HT1080 (cell line): ENCODE results near the gene PLBD2. TPM values are rescaled to one million over a fixed set of nuclear protein-coding genes. Genes with fewer than 3 reads are reported as not detected.

ENCODE experiments used
- DNase-seq: peaks from one replicate; pipeline ENCODE4 v3.0.0-alpha.2; 2015; ENCODE audit warnings: low read depth
- total RNA-seq: library from RNA; depleted of rRNA; stranded (reverse); fragments of >200 nt; shearing (Covaris generic); gene quantifications from 2 replicates; pipeline ENCODE4 v1.2.3, GENCODE V29; 2014

Gene PLBD2
- total RNA-seq, 1 experiment from 2014 or later = 11.7 TPM

DNA sequence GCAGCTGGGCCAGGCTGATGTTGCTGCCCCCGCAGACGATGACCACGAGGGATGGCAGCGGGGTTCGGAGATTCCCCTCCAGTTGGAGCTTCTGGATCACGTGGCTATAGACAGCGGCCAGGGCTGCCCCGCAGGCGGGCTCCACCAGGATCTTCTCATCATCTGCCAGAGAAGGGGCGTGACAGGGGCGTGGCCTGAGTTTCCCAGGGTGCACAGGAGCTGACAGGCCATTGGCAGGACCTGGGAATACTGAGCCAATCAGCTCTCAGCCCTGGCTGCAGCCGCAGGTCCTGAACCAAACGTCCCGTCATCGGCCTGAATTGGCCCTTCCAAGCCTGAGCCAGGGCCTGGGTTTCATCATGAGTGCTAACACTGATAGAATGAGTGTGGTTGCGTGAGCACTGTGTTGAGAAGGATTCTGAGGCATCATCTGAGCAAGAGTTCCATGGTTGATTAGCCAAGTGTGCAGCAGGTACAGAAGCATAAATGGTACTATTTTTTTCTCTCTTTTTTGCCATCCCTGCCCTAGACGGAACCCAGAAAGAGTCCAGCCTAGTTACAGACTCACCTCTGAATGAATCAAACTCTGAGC lies 34.7 kb downstream of the PLBD2 start:
- DNase-seq = no peak

DNA sequence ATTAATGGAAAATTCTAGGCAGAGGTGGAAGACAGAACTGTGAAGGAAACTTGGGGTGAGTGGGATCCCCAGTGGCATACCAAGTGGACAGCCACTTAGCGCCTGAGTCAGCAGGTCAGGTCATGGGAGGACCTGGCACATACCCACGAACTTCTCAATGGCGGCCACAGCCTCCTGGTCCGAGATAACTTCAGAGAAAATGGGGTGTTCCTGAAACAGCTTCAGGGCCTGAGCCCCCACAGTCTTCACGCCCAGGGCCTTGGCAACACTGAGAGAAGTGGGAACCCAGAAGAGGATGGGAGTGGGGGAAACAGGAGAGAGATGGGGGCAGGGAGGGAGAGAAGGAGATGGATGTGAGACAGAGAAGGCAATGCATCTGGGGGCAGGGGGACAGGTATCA lies 35.4 kb downstream of the PLBD2 start:
- no peak for DNase-seq

DNA sequence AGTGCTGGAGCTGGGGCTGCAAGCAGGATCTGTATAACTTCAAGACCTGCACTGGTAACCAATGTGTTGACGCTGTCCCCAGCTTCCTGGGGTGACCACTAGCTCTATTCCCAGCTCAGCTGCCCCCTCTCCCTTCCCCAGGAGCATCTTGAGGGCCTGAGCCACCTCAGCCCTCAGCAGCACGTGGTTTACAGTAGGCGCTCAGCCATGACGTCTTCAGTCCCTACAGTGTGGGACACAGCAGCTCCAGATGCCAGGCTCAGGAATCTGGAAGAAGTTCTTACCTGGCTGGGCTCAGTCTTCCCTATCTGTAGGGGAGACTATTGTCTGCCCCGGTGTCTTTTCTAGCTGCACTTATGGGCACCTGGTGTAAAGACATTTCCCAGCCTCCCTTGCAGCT lies 36.7 kb downstream of the PLBD2 start:
- no peak for DNase-seq

DNA sequence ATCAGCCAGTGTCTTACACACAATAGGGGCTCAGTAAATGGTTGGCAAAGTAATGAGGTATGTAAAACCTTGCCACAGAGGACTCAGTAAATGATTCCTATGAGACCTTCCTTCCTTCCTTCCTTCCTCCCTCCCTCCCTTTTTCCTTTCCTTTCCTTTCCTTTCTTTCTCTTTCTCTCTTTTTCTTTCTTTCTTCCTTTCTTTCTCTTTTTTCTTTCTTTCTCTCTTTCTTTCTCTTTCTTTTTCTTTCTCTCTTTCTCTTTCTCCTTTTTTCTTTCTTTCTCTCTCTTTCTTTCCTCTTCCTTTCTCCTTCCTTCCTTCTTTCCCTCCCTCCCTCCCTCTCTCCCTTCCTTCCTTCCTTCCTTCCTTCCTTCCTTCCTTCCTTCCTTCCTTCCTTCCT lies 37.8 kb downstream of the PLBD2 start:
- no peak for DNase-seq

DNA sequence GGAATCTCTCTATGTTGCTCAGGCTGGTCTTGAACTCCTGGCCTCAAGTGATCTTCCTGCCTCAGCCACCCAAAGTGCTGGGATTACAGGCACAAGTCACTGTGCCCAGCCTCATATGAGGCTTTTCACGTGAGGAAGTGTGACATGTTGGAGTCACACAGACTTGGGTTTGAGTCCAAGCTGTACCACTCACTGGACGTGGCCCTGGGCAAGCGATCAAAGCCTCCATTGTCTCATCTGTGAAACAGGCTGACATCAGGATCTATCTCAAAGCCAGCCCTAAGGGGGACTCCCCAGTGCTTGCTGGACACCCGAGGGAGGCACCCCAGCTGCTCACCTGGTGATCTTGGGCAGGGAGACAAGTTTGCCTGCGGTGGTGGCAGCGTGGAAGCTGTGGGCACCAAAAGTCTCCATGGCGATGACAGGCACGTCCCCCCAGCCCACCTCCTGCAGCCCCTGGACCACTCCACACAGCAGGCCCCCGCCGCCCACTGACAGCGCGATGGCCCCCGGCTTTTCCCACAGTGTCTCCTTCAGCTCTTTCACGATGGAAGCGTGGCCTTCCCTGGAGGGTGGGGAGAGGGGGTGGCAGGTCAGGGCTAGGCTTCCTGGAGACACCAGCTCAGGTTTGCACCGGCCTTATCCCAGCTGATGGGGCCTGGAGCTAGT lies 38.6 kb downstream of the PLBD2 start:
- no peak for DNase-seq

DNA sequence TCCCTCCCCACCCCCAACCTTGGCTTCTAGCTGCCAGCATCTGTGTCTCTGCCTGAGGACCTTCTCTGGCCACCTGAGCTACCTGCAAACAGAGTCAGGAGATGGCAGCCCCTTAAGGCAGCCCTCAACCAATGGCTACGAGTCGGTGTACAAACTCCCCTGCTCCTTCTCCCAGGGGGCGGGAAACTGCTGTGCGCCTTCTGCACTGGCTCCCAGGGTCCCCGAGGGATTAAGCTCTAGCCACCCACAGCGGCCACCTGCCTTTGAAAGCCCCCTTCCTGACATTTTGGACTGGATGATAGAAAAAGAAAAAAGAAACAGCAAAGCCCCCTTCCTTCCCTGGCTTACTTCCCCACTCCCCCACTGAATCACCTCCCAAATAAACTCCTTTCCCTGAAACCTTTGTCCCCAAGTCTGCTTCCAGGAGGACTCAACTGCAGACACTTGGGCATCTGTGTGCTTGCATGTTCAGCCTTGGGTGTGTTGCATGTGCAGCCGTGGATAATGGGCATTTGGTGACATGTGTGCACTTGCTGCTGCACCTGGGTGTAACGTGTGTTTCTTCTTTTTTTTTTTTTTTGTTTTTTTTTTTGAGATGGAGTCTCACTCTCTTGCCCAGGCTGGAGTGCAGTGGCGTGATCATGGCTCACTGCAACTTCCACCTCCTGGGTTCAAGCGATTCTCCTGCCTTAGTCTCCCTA lies 39.3 kb downstream of the PLBD2 start:
- no peak for DNase-seq

DNA sequence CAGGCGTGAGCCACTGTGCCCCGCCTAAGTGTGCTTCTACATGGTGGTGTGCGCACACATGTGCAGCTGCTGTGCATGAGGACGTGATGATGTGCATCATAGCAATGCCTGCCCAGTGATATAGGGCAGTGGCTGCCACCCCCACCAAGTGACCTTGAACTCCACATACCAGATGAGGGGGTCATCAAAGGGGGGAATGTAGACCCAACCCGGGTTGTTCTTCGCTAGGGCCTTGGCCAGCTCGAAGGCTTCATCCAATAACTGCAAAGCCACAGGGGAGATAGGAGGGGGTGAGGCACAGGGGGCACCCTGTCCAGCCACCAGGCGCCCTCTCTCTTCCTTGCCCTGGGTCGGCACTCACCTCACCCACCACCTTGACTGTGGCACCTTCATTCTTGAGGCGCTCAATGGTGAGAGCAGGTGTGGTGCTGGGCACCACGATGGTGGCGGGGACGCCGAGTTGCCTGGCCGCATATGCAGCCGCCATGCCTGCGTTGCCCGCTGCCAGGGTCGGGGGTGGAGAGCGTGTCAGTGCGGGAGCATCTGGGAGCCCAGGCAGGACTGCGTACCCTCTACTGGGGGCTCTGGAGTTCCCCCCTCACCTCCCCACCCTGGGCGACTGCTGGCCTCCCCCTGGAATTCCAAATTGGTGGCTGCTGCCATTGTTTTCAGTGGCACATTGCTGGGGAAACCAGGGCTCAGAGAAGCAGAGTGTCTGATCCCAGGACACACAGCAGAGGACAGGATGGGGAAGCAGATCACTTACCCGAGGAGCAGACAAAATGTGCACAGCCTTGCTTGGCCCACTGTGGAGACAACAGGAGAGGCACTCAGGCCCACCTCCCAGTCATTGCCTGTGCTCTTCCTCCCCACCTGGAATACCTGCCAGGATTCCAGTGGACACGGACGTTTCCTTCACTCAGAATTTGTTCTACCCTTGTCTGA lies 40.2 kb downstream of the PLBD2 start:
- no peak for DNase-seq

DNA sequence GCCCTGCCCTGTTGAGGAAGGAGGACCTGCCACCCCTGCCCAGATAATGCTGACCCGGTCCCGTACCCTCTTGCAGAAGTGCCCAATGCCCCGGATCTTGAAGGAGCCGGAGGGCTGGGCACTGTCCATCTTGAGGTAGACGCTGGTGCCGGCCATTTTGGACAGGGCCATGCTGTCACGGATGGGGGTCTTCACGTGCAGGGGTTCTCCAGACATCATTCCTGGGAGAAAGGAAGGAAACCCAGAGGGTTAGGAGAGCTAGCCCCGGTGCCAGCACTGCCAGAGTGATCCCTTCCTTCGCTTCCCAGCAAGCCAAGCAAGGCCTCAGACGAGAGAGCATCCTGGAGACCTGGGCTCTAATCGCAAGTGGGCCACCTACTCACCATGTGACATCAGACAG lies 41.1 kb downstream of the PLBD2 start:
- DNase-seq = no peak

DNA sequence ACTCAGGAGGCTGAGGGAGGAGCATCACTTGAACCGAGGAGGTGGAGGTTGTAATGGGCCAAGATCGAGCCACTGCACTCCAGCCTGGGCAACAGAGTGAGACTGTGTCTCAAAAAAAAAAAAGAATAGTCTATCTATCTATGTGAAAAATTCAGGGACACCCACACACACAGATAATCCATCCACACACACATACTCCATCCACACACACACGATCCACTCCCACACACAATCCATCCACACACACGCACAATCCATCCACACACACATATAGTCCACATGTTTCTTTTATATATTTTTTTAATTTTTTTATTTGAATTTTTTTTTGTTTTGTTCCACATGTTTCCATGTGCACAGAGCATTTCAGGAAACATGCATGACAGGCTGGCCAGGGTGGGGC lies 42.0 kb downstream of the PLBD2 start:
- no peak for DNase-seq

DNA sequence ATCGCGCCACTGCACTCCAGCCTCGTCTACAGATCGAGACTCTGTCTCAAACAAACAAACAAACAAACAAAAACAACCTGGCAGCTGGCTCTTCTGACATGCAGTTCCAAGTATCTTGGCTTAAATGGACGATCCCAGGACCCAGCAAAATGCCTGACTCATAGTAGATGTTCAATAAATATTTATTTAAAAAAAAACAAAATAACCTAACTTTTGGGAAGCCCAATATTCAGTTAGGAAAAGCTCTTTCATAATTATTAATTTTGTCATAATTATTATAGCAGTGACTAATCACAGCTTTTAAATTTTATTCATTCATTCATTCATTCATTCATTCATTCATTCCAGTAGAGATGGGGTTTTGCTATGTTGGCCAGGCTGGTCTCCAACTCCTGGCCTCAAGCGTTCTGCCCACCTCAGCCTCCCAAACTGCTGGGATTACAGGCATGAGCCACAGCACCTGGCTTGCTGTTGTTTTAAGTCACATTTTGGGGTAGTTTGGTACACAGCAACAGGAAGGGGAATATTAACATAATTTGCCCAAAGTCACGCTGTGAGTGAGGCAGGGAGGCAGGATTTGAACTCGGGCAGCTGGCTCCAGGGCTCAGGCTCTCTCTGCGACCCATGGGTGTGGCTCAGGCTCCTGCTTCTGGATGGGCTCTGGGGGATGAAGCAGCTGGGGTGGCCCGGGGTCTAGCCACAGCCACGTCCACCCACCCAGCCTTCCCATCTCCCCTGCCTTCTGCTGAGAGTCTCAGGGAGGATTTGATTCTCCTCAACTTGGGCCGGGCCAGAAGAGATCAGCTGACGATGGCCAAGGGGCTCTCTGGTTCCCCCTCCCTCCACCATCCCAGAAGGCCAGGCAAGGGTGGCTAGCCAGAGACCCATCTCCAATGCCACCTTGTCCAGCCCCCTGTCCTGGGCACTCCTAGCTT lies 42.9 kb downstream of the PLBD2 start:
- no peak for DNase-seq

DNA sequence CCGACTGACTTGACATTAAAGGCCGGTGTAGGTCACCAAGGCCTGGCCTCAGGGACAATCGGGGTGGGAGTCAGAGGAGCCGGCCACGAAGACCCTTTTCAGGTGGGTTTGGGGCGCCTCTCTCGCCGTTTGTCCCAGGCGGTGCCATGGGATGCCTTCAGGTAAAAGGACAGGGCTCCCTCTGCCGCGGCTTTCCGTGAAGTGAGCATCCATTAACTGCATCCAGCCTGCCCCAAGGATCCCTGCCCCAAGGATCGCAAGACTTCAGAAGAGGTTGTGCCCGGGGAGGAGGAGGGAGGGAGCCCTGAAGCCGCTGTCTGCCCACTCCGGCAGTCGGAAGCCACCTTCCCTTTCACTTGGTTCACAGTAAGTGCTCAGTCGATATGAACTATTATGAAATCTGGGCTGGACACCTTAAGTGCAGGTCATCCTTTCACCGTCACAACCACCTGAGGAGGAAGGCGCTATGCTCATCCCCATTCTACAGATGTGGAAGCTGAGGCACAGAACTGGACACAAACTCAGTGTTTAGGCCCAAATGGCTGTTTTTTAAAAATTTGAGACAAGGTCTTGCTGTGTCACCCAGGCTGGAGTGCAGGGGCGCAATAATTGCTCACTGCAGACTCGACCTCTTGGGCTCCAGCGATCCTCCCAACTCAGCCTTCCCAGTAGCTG lies 44.3 kb downstream of the PLBD2 start:
- no peak for DNase-seq

DNA sequence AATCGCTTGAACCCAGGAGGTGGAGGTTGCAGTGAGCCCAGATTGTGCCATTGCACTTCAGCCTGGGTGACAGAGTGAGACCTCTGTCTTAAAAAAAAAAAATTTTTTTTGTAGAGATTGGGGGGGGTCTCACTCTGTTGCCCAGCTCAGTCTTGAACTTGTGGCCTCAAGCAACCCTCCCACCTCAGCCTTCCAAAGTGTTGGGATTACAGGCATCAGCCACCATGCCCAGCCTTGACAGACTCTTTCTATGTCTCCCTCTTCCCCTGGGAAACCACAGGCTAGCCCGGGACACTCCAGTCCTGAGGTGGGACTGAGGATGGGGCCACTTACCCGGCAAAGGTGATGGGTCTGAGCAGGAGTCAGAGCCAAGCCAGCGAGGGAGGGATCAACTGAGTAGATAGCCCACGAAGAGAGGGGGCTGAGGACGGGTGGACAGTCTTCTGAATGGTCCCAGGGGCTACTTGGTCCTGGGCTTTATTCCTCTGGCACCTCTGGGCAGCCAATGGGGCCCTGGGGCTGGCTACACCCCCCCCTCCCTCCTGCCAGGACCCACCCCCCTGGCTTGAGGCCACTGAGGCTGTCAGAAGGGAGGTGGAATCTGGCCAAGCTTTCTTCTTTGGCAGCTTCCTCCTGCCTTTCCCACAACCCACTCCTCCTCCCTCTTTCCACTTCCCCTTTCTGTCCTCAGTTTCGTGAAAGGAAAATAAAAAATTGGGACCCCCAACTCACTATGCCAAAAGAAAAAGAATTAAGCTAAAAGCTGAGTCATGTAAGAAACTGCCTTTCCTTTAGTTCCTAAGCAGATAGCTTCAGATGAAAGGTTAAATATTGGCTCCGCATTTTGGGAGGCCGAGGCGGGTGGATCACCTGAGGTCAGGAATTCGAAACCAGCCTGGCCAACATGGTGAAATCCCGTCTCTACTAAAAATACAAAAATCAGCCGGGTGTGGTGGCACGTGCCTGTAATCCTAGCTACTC lies 45.3 kb downstream of the PLBD2 start, which contains the start of gene SDS:
TSS of gene SDS (minus strand) at position 453 of the 981 bp plus-strand sequence. CDS start 4,179 bp downstream, outside the sequence.
- DNase-seq = peak; percentile 33

DNA sequence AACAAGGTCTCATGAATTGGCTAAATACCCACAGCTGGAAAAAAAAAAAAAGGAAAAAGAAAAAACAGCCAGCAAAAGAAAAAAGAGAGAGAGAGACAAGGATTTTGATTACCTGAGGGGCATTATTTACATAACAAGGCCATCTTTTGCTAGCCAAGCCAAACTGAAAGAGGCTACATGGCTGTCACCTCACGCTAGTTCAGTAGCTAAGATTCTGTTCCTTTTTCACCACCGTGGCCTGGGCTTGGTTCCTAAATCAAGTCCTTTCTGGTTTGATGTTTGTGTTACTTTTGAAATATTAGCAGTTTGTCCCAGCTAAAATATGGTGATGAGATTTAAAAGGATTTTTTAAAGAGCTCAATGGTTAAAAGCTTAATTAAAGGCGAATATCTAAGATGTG lies 47.3 kb downstream of the PLBD2 start:
- DNase-seq = no peak

DNA sequence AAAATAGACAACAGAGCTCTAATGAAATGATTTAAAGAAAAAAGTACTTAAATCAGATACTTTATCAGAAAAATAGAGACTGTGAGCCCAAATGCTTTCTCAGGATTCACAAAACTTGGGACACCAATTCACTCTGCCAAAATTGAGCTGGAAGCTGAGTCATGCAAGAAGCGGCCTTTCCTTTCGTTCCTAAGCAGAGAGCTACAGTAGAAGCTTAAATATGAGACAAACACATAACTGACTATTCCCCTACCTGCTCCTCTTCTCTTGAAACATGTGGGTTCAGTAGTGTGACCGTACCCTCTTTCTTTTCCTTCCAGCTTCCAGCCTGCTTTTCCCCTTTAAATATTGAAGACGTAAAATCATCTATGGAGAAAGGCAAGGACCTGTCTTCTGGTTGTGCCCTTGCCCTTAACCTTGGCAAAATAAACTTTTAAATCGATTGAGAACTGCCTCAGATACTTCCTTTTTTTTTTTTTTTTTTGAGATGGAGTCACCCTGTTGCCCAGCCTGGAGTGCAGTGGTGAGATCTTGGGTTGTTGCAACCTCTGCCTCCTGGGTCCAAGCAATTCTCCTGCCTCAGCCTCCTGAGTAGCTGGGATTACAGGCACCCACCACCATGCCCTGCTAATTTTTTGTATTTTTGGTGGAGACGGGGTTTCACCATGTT lies 49.7 kb downstream of the PLBD2 start:
- DNase-seq = no peak

DNA sequence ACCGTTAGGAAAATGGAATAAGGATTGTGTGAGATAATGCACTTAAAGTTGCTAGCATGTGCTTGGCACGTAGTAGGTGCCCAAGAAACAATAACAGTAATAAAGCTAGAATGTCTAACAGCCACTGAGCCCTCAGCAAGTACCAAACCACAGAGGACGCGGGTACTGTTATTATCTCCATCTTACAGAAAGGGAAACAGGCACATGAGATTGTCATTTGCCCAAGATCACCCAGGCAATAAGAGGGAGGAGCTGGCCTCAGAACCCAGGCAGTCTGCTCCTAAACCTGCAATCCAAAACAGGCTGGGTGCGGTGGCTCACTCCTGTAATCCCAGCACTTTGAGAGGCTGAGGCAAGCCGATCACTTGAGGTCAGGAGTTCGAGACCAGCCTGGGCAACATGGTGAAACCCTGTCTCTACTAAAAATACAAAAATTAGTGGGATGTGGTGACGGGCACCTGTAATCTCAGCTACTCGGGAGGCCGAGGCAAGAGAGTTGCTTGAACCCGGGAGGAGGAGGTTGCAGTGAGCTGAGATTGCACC lies 50.4 kb downstream of the PLBD2 start:
- DNase-seq = no peak

DNA sequence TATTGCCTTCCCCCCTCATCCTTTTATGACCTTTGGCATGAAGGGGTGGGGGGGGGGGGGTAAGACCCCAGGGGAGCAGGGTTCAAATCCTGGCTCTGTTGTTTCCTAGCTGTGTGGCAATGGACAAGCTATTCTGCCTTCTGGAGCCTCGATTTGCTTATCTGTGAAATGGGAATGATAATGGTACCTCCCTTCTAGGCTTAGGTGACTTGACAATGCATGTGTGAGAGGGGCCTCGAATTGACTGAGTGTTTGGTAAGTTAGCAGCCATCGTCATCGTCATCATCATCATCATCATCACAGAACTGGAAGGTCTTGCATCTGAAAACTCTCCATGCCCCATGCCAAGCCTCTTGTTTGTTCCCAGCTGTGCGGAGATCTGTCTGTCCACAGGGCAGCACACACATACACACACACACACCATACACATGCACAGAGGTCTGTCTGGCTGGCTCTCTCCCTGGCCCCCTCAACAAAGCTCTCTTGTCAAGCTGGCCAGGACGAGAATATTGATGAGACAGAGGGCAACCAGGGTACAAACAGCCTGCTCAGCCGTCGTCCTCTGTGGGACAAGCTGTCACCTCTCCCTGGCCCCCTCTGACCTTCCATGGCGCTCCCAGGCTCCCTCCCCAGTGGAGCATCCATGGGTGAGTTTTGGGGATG lies 51.2 kb downstream of the PLBD2 start:
- no peak for DNase-seq

DNA sequence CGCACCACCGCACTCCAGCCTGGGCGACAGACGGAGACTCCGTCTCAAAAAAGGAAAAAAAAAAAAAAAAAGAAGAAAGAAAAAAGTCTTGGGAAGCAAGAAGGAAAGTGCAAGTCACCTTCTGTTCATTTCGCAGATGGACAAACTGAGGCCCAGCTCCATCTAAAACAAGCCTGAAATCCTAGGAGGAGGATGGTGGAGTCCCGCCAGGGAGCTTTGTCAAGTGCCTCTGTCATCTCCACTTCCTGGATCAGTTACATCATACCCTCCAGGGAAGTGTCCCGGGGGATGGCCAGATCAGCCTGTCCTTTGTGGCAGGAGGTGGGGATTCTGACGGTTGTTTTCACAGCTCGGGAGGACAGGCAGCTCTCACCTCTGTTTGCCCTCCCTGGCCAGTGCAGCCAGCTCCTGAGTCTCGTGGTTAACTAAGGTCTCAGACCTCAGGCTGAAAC lies 55.1 kb downstream of the PLBD2 start:
- peak; percentile 30 for DNase-seq
